Kidney tubule cell (primary cell): ENCODE results near the gene CTAGE9.
A peak's percentile ranks its signal among the peaks of the same experiment; 100 is the strongest.
"Not testable (repeated sequence)": the region's sequence is repeated elsewhere in the genome, so short reads cannot be mapped to it uniquely, and the experiment has no call there.

Experiments
- DNase-seq: peaks from one replicate; pipeline ENCODE4 v3.0.0-alpha.2; 2018; ENCODE audit warnings: low spot score

Gene CTAGE9, protein sequence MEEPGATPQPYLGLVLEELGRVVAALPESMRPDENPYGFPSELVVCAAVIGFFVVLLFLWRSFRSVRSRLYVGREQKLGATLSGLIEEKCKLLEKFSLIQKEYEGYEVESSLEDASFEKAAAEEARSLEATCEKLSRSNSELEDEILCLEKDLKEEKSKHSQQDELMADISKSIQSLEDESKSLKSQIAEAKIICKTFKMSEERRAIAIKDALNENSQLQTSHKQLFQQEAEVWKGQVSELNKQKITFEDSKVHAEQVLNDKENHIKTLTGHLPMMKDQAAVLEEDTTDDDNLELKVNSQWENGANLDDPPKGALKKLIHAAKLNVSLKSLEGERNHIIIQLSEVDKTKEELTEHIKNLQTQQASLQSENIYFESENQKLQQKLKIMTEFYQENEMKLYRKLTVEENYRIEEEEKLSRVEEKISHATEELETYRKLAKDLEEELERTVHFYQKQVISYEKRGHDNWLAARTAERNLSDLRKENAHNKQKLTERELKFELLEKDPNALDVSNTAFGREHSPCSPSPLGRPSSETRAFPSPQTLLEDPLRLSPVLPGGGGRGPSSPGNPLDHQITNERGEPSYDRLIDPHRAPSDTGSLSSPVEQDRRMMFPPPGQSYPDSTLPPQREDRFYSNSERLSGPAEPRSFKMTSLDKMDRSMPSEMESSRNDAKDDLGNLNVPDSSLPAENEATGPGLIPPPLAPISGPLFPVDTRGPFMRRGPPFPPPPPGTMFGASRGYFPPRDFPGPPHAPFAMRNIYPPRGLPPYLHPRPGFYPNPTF

DNA sequence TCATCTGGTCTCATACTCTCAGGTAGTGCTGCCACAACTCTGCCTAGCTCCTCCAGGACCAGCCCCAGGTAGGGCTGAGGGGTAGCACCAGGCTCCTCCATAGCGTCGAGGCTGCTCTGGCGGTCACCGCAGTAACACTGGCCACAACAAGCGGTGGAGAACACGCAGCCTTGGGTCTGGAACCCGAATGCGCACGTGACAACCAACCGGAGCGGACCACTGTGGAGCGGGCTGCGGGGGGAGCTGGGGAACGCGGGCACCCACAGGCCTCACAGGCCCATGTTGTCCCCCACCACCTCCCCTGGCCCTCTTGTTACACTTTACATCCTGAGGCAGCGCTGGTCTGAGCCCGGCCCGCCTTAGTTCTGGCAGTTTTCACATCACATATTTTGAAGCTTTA lies at the start of gene CTAGE9:
CTAGE9 (minus strand) TSS at position 101 of the 400 bp plus-strand sequence; CDS start at position 101, 0 bp downstream.
- DNase-seq, result not testable (repeated sequence)

DNA sequence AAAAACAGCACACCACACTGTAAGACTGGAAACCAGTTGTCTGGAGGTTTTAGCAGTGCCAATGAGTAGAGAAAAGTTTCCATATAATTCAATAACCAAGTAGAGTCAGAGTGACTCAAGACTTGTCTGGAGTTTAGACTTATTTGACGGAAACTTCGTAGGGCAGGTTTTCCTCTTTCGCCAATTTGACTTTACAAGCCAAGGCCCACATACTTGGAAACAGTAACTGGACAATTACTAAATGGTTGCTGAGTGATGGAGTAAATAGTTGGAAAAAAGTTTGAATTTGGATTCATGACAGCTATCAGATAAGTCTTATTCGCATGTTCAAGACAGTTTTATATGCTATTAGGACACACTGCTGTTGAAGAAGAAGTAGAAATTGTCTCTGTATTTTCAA lies 48.1 kb upstream of the CTAGE9 start:
- no peak for DNase-seq

DNA sequence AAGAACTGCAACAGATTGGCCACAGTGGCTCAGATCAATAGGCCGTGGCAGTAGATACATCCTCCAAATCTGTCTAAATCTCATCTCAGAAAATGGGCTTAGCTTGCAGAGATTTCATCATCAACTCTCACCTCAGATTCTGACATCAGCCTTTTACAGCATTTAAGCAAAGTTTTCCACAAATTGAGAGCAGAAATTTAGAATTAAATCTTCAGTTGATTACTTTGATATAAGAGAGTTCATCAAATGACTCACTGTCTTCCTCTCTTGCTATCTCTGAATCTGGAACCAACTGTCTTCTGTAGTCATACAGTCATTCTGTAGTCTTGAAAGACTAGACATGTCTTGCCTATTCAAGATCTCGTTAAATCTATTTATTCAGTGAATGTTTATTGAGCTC lies 45.2 kb upstream of the CTAGE9 start:
- DNase-seq, result no peak

DNA sequence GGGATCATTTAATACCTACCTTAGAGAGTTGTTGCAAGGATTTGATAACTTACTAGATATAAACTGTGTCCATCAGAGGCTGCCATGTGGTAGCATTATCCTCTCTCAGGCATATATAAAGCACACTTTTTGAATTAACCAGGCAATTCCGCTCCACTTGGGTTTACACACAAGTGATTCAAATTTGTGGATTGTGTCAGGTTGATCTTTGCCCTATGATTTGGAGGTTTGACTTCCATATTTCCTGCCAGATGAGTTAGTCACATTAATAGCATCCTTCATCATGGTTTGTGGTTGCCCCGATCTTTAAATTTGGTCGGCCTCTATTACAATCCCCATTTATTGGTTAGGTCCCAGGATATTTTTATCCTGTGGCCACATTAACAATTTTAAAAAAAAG lies 44.8 kb upstream of the CTAGE9 start:
- DNase-seq, result peak; percentile 58

DNA sequence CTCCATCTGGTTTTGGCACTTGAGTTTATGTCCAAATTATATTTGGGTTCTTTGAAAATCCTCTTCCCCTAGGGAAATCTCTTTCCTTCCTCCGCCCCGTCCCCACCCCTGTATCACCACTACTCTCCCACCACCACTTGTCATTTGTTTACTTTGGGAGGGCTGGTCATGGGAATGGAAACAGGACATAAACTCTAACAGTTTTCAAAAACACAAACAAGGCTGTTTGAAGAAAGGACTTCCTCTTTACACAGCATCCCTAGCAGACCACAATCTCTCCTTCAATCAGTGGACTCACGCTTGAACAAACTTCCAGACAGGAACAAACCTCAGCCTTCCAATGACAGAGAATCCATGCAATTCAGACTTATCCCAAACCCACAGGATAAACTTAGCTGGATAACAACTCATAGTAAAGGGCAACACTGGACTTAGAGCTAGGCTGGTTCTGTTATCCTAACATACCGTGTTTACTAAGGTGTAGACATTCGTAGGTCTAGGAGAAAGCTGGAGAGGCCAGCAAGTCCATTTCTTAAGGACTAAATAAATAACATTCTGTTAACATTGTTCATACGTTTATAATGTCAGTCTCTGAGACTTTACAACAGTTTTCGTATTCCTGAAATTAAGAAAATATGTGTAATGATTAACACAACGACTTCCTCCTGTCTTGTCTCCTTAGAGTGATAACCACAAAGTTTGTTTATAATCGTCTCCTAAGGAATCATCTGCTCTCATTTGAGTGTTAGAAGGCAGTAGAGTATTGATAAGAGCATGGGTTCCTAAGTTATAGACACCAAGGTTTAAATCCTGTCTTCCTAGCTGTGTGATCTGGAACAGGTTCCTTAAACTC lies 44.1 kb upstream of the CTAGE9 start:
- DNase-seq, result peak; percentile 47

DNA sequence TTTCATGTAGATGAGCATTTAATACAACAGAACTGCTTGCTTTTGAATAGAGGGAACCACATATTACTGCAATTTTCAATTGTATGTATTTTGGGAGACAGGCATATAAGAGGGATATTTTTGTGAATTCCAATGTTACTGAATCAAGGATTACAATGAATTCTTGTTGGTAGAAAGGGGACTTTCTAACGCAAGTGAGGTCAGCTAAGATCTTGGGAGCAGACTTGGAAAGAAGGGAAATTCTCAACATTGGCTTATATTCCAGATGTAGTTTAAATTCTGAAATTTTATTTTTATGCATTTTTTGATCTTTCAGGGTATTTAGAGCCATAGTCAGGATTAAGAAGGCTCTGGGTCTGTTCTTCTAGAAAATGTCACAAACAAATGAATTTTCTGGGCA lies 43.3 kb upstream of the CTAGE9 start:
- no peak for DNase-seq

DNA sequence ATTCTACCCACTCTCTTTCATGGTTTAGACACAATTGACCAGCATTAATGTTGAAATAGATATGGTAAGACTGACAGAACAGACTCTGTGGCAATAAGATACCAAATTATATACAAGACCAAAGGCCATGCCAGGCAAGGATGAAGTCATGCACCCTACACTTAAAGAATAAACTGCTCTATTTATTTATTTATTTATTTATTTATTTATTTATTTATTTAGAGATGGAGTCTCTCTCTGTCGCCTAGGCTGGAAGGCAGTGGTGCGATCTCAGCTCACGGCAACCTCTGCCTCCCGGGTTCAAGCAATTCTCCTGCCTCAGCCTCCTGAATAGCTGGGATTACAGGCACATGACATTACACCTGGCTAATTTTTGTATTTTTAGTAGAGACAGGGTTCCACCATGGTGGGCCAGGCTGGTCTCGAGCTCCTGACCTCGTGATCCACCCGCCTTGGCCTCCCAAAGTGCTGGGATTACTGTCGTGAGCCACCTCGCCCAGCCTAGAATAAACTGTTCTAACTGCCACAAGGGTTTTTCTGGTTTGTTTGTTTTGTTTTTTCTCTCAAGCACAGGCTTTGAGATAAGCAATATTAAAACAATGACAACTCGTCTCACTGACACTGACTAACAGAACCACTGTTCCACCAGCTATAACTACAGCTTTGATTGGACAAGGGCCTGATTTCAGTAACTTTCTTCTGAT lies 40.3 kb upstream of the CTAGE9 start:
- not testable (repeated sequence) for DNase-seq

DNA sequence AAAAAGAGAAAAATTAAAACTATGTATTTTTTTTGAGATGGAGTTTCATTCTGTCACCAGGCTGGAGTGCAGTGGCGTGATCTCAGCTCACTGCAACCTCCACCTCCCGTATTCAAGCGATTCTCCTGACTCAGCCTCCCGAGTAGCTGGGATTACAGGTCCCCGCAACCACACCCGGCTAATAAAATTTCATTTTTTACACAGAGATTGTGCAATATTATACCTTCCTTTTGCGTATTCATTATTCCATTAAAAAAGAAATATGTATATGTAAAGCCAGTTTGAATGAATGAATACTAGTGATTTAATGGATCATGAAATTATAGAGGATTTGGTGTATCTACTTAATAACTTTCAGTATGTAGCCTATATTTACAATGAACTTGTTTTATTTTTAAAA lies 38.2 kb upstream of the CTAGE9 start:
- no peak for DNase-seq

DNA sequence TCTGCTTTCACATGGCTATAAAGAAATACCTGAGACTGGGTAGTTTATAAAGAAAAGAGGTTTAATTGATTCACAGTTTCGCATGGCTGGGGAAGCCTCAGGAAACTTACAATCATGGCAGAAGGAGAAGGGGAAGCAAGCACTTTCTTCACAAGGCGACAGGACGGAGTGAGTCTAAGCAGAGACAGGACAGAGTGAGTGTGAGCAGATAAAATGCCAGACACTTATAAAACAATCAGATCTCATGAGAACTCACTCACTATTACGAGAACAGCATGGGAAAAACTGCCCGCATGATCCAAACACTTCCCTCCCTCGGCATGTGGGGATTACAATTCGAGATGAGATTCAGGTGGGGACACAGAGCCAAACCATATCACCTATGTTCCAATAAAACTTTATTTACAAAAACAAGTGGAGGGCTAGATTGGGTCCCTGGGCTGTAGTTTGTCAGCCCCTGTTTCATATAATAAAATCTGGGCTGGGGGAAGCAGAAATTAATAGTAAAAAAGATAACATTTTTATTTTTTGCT lies 37.1 kb upstream of the CTAGE9 start:
- DNase-seq, result no peak

DNA sequence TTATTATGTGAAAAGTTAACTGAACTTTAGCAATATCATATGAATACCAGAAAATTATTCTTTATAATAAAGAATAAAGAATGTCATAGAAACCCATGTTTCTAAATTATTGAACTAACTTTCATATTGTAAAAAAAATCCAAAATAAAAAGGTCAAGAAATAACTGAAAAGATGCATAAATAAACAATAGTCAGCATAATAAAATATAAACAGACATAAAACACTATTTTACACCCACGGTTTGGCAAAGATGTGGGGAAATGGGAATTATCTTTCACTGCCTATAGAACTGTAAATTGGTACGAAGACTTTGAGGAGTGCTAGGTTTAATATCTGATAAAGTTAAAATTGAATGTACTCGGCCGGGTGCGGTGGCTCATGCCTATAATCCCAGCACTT lies 34.7 kb upstream of the CTAGE9 start:
- no peak for DNase-seq

DNA sequence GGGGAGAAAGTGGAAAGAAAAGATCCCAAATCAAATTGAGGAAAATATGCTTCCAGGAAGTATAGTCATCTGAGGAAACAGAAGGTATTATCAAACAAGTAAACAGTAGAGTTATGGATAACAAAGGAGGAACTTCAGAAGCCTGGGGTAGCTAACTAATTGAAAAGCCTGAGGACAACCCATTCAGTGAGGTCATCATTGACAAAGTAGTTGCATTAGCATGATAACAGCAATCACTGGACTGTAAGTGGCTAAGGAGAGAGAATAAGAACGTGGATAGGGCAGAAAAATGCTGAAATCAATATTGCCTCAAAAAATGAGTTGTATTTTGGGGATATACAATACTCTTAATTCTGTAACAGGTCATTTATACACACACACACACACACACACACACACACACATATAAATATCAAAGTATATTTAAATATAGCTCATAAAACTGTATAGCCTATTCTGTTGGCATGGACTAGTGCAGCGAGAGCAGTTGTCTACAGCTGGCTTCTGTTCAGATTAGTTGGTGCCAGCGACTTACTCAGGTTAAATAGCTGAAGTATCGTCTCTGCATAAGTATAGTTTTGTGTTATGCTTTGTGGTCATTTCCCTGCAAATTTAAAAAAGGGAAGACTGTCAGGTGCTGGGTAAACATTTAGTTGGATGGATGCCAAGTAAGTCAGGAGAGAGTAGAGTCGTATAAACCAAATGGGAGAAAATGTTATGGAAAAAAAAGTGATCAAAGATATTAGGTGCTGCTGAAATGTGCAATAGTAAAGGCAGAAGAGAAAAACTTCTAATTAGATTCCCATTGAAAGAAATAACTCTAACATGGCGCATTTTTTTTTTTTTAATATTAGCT lies 33.8 kb upstream of the CTAGE9 start:
- no peak for DNase-seq

DNA sequence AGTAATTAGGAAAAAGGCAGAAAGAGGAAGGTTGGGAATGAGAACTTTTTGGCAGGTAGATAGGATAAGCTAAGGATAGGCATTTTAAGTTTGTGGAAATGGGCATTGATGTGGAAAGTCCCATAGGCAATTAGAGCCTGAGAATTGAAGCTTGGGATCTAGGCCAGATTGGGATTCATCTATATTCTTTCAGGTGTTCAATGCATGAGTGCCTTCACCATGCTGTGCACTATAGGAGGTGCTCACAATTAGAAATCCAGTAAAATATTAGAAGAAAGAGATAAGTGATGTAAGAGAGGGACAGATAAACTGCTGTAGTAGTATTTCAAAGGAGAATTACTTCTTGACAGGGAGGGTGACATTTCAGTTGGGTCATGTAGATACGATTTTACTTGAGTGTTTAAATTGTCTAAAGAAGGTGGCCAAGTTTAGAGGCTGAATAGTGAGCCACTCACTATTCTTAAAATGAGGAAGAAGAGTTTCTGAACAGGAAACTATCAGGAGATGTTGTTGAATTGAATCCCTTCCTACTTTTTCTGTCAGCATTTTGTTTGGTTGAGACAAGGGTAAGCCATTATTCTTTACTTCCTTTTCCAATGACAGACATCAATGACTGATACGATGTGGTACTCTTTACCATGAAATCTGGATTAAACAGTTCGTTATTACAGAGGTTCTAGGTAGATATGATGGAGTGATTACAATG lies 31.0 kb upstream of the CTAGE9 start:
- no peak for DNase-seq

DNA sequence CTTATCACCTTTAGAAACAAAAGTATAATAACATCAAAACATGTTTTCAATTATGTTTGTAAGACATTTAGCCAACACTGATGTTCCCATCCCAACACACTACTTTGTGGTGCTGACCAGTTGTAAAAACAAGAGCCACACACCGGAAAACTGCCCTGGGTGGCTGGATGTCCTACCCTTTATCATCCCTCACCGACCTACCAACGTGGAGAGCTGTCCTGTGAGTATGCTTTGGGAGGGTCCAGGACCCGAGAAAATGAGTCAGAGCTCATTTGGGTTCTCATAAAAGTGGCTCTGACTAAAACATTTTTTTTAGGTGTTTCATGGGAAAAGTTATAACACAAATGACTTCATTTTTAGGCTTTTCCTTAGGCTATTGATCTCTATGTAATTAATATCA lies 29.3 kb upstream of the CTAGE9 start:
- no peak for DNase-seq

DNA sequence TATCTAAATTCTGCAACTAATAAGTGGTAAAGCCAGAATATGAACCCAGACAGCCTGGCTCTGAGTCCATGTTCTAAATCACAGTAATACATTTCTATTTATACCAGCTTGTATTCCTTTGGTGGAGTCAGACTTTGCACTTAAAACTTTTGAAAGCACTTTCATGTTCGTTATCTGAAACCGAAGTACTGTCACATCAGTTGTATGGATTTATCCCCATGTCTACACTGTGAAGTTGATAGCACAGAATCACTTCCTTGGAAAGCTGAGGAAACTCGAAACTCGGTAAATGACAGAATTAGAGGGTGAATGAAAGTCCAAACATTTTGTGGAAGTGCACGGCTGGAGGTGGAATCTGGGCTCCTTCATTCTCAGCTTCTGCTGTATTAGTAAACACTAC lies 28.3 kb upstream of the CTAGE9 start:
- DNase-seq, result no peak

DNA sequence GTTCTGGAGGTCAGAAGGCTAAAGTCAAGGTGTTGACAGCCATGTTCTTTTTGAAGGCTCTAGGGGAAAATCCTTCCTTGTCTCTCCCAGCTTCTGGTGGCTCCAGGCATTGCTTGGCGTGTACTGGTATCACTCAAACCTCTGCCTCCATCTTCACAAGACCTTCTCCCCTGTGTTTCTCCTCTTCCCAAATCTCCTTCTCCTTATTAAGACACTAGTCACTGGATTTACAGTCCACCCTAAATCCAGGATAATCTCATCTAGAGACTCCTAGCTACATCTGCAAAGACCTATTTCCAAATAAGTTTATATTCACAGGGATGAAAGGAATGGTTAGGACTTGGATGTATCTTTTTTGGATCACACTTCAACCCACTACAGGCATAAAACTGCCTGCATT lies 26.0 kb upstream of the CTAGE9 start:
- DNase-seq, result no peak

DNA sequence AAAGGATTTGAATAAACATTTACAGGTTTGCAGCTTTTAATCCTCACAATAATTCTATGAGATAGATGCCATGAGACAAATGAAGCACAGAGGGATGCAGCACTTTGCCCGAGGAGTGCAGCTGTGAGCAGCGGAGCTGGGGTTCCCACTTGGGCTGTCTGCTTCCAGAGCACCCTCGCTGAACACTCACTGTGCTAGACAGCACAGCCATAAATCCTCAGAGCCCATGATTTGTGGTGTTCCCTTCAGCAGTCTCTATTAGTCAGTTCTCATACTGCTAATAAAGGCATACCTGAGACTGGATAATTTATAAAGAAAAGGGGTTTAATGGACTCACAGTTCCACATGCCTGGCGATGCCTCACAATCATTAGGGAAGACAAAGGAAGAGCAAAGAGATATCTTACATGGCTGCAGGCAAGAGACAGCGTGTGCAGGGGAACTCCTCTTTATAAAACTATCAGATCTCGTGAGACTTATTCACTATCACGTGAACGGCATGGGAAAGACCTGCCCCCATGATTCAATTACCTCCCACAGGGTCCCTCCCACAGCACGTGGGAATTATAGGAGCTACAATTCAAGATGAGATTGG lies 25.3 kb upstream of the CTAGE9 start:
- DNase-seq, result no peak

DNA sequence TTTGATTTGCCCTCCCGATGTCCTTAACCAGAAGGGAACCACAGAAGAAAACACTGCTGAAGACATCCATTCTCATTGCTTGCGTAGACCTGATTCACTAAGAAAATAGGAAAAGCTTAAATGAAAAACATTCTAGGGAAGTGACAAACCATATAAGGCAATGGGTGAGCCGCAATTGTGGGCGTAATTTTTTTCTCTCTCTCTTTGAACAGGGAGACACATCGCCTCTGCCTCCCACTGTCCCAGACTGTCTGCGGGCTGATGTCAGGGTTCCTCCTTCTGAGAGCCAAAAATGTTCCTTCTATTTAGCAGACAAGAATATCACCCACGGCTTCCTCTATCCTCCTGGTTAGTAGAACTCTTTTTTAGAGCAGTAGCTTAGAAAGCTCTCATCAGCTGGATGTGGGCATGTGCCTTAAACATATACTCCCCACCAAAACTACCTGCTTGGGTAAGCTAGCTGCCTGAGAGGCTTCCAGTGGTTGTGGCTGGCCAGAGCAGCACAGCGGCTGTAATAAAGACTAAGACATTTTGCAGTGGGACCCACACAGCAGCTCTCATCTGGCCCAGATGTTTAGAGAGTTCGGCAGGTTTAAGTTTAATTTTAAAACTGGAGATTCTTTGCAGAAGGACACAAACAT lies 22.7 kb upstream of the CTAGE9 start:
- no peak for DNase-seq

DNA sequence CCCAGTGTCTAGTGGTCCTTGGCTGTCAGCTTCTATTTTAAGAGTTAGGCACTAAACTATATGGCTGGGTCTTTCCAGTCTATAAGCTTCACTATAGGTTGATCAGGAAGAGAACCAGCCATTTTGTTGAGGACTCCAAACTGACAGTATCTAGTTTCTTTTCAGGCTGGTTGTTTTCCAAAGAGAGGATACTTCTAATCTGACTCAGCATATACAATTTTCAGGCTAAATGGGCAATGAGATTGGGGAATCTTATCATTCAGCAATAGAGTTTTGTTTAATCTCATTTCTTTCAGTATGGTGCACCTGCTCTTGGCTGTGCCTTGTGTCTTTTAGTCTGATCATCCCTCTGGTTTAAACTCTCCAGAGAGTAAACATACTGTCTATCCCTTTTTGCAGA lies 20.4 kb upstream of the CTAGE9 start:
- no peak for DNase-seq

DNA sequence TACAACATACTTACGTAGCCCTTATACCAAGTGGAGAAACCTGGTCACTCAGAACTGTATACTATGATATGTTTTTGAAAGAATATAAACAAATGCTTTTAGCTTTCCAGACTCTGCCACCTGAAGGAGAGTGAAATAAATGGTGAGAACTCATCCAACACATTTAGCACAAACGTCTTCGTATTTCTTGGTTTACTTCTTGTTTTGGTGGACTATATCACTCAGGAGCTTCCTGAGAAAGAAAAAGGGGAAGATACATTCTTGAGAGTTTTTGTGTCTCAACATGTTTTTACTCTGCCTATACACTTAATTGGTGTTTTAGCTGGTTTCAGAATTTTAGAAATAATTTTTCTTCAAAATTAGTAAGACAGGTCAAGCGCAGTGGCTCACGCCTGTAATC lies 19.4 kb upstream of the CTAGE9 start:
- no peak for DNase-seq
